ENCODE data around the gene TMCC1.

GRCh38 chr3:129622933-129623332 is 270.6 kb downstream of the TMCC1 start:
- TF ChIP-seq, protein P1, sequence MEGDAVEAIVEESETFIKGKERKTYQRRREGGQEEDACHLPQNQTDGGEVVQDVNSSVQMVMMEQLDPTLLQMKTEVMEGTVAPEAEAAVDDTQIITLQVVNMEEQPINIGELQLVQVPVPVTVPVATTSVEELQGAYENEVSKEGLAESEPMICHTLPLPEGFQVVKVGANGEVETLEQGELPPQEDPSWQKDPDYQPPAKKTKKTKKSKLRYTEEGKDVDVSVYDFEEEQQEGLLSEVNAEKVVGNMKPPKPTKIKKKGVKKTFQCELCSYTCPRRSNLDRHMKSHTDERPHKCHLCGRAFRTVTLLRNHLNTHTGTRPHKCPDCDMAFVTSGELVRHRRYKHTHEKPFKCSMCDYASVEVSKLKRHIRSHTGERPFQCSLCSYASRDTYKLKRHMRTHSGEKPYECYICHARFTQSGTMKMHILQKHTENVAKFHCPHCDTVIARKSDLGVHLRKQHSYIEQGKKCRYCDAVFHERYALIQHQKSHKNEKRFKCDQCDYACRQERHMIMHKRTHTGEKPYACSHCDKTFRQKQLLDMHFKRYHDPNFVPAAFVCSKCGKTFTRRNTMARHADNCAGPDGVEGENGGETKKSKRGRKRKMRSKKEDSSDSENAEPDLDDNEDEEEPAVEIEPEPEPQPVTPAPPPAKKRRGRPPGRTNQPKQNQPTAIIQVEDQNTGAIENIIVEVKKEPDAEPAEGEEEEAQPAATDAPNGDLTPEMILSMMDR (IDR thresholded peaks at IDR 0.05): no peak
- TF ChIP-seq POLR2A (IDR thresholded peaks at IDR 0.05): no peak

Measured in thyroid gland (tissue), 4 donors.